Activated CD4-positive, alpha-beta memory T cell treated with anti-CD3 and anti-CD28 coated beads, Interleukin-2, amount 10 ng/mL, durations not matched to agents 7 days and 5 days (primary cell): ENCODE data around the gene TSPEAR. TPM values are rescaled to one million over a fixed set of nuclear protein-coding genes. Genes with fewer than 3 reads are reported as not detected.
A peak's percentile ranks its signal among the peaks of the same experiment; 100 is the strongest.
"Not testable (repeated sequence)": the region's sequence is repeated elsewhere in the genome, so short reads cannot be mapped to it uniquely, and the experiment has no call there.

Experiments
- CTCF ChIA-PET: fragments of 350-600 bp; sonication (Branson Sonifier 250); formaldehyde crosslinking; loops from one replicate; lab custom pipeline; 2021; ENCODE audit warnings: antibody characterized with exemption, inconsistent platforms; lab: Charles Lee
- POLR2A ChIA-PET: fragments of 350-600 bp; sonication (Branson Sonifier 250); formaldehyde crosslinking; loops from one replicate; lab custom pipeline; 2021; ENCODE audit warnings: antibody characterized with exemption; lab: Charles Lee
- DNase-seq: peaks from one replicate; pipeline ENCODE4 v3.0.0-alpha.2; 2020
- H3K27ac Mint-ChIP-seq: one replicate; pipeline ENCODE4 v1.8.0; 2021; ENCODE audit warnings: mild to moderate bottlenecking, mixed read lengths
- H3K27me3 Mint-ChIP-seq: one replicate; pipeline ENCODE4 v1.8.0; 2021; ENCODE audit warnings: mixed read lengths
- H3K36me3 Mint-ChIP-seq: one replicate; pipeline ENCODE4 v1.8.0; 2021; ENCODE audit warnings: low read depth, mixed read lengths
- H3K4me1 Mint-ChIP-seq: one replicate; pipeline ENCODE4 v1.8.0; 2021; ENCODE audit warnings: mixed read lengths
- H3K4me3 Mint-ChIP-seq: one replicate; pipeline ENCODE4 v1.8.0; 2021; ENCODE audit warnings: mild to moderate bottlenecking, mixed read lengths
- H3K9me3 Mint-ChIP-seq: one replicate; pipeline ENCODE4 v1.8.0; 2021; ENCODE audit warnings: mixed read lengths
- total RNA-seq, 2 experiments: library from RNA; stranded (reverse); gene quantifications; one replicate each; pipeline ENCODE4 v1.2.3, GENCODE V29; 2021

The TSPEAR gene
- total RNA-seq, 2 experiments from 2014 or later: not detected

GRCh38 chr21:44627181-44627822 is 84.1 kb downstream of the TSPEAR start:
- H3K27ac Mint-ChIP-seq, DNase-seq, CTCF ChIA-PET, POLR2A ChIA-PET, H3K4me3 Mint-ChIP-seq: not testable (repeated sequence)
- peaks cover 27% of the 10 kb centered on the region for H3K27me3 Mint-ChIP-seq
- peaks cover 14% of the 10 kb centered on the region for H3K4me1 Mint-ChIP-seq
- H3K9me3 Mint-ChIP-seq: peaks cover 51% of the 10 kb centered on the region
- peaks cover 47% of the 10 kb centered on the region for H3K36me3 Mint-ChIP-seq

DNA sequence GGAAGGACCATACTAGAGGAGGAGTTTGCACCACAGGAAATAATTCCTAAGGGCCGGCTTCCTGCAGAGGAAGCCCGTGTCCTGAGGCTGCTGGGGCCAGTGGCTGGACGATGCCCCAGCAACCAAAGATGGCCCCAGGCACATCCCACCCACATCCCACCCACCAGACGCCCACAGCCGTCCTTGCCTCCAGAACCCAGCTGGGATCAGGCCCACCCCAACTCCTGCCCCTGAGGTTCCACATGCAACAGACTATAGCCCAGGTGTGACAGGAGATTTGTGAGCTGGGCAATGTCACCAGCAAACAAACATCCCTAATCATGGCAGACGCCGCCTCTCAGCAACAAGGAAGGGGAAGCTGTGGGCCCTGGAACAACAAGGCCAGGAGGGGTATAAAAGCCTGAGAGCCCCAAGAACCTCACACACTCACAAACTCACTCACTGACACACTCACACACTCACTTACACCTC is 84.7 kb downstream of the TSPEAR start, which contains the start of gene KRTAP10-9:
Gene KRTAP10-9 (plus strand): TSS at position 421 of the 471 bp plus-strand sequence. CDS start 79 bp downstream, outside the sequence.
- H3K27me3 Mint-ChIP-seq: peaks cover 22% of the 10 kb centered on the region
- DNase-seq: no peak
- ChIA-PET CTCF (no interaction called here), POLR2A (no interaction called here)
- H3K9me3 Mint-ChIP-seq: peaks cover 48% of the 10 kb centered on the region
- peaks cover 14% of the 10 kb centered on the region for H3K4me1 Mint-ChIP-seq
- H3K27ac Mint-ChIP-seq: no peak within 1 kb of the TSS
- no peak within 1 kb of the TSS for H3K4me3 Mint-ChIP-seq
- H3K36me3 Mint-ChIP-seq: peaks cover 43% of the 10 kb centered on the region

DNA sequence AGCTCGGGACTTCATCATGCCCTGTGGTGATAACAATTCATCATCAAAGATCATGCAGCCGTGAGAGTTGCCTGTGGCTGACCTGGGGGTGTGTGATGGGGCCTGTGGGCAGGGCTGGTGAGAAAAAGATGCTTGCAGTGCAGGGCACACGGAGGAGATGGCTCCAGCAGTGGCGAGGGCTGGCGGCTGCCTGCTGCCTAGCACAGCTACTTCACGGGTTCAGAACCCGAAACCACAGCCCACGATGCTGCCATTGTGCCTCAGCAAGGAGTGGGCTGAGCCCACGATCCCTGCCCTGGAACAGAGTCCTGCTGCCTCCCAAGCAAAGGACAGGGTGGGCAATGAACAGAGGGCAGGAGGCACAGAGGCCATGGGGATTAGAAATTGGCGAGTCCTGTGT is 85.1 kb downstream of the TSPEAR start:
- peaks cover 20% of the 10 kb centered on the region for H3K27me3 Mint-ChIP-seq
- H3K36me3 Mint-ChIP-seq: peaks cover 40% of the 10 kb centered on the region
- H3K4me3 Mint-ChIP-seq: no peak overlapping the region
- peaks cover 14% of the 10 kb centered on the region for H3K4me1 Mint-ChIP-seq
- CTCF ChIA-PET: no interaction called here
- no peak overlapping the region for H3K27ac Mint-ChIP-seq
- H3K9me3 Mint-ChIP-seq: peaks cover 46% of the 10 kb centered on the region
- POLR2A ChIA-PET: no interaction called here
- no peak for DNase-seq

- Mint-ChIP-seq H3K27ac (no peak overlapping the region), H3K4me3 (no peak overlapping the region), H3K9me3 (peaks cover 44% of the 10 kb centered on the region), H3K27me3 (peaks cover 17% of the 10 kb centered on the region), H3K36me3 (peaks cover 37% of the 10 kb centered on the region), H3K4me1 (peaks cover 14% of the 10 kb centered on the region)
- POLR2A ChIA-PET: no interaction called here
- CTCF ChIA-PET: no interaction called here
- no peak for DNase-seq
Measured at GRCh38 chr21:44625756-44626155, 85.6 kb downstream of the TSPEAR start.

GRCh38 chr21:44623575-44623974 is 87.8 kb downstream of the TSPEAR start:
- ChIA-PET POLR2A (no interaction called here), CTCF (no interaction called here)
- Mint-ChIP-seq H3K36me3 (peaks cover 49% of the 10 kb centered on the region), H3K27ac (no peak overlapping the region), H3K4me1 (peaks cover 21% of the 10 kb centered on the region), H3K9me3 (peaks cover 51% of the 10 kb centered on the region), H3K4me3 (no peak overlapping the region), H3K27me3 (peaks cover 17% of the 10 kb centered on the region)
- no peak for DNase-seq

- ChIA-PET CTCF (interaction anchor here (1.2 to 1.5 kb wide), 3 partner anchors 38 to 123 kb away, joined by 5 to 6 read pairs (median 5); partner anchors contain the start of gene KRTAP12-3), POLR2A (interaction anchor here (1.4 to 2.0 kb wide), 6 partner anchors 10 to 72 kb away, joined by 4 to 18 read pairs (median 7); partner anchors contain the start of genes KRTAP12-3 and KRTAP12-4)
- H3K9me3 Mint-ChIP-seq: peaks cover 50% of the 10 kb centered on the region
- peaks cover 53% of the 10 kb centered on the region for H3K36me3 Mint-ChIP-seq
- H3K27me3 Mint-ChIP-seq: peaks cover 15% of the 10 kb centered on the region
- H3K4me3 Mint-ChIP-seq: no peak overlapping the region
- H3K4me1 Mint-ChIP-seq: peaks cover 33% of the 10 kb centered on the region
- no peak for DNase-seq
- no peak overlapping the region for H3K27ac Mint-ChIP-seq
Measured at GRCh38 chr21:44619886-44620285, 91.5 kb downstream of the TSPEAR start.

- Mint-ChIP-seq H3K4me3 (peak overlapping the region; percentile 42), H3K36me3 (peaks cover 45% of the 10 kb centered on the region), H3K9me3 (peaks cover 41% of the 10 kb centered on the region), H3K27me3 (peaks cover 6% of the 10 kb centered on the region), H3K4me1 (peaks cover 33% of the 10 kb centered on the region), H3K27ac (peak overlapping the region; percentile 73)
- CTCF ChIA-PET: interaction anchor here (0.8 to 1.5 kb wide), 6 partner anchors 23 to 182 kb away, joined by 3 to 6 read pairs (median 4); partner anchors contain the start of gene KRTAP12-3
- POLR2A ChIA-PET: interaction anchor here (0.7 to 2.0 kb wide), 9 partner anchors 9 to 71 kb away, joined by 3 to 18 read pairs (median 4); partner anchors contain the start of genes KRTAP12-3 and KRTAP12-4
- peak; percentile 71 for DNase-seq
Measured at GRCh38 chr21:44618909-44619308, 92.5 kb downstream of the TSPEAR start.

DNA sequence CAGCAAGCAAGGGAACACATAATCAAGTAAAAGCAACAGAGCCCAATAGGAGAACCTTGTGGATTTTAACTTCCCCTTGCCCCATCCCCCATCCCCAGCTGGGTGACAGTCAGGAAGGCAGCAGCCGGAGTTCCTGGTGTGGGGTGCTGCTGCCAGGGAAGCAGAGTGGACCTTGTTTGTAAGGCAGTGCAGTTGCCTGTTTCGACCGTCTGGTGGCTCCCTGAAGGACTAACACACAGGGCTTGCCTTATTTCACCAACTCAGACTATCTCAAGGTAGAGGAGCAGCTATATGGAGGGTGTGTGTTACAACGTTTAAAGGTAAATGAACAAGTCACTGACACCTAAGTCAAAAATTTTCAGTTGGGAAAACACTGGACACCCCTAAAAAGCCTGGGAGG is 92.9 kb downstream of the TSPEAR start:
- POLR2A ChIA-PET: interaction anchor here (0.7 to 2.0 kb wide), 9 partner anchors 9 to 71 kb away, joined by 3 to 18 read pairs (median 4); partner anchors contain the start of genes KRTAP12-3 and KRTAP12-4
- H3K4me1 Mint-ChIP-seq: peaks cover 33% of the 10 kb centered on the region

GRCh38 chr21:44617071-44617501 is 94.3 kb downstream of the TSPEAR start:
- POLR2A ChIA-PET: interaction anchor here (1.4 kb wide), 1 partner anchor 41 kb away, joined by 3 read pairs; the partner anchor contains the start of gene KRTAP12-3
- CTCF ChIA-PET: no interaction called here
- H3K4me3 Mint-ChIP-seq: no peak overlapping the region
- H3K9me3 Mint-ChIP-seq: peaks cover 31% of the 10 kb centered on the region
- no peaks in the 10 kb centered on the region for H3K27me3 Mint-ChIP-seq
- H3K36me3 Mint-ChIP-seq: peaks cover 30% of the 10 kb centered on the region
- H3K27ac Mint-ChIP-seq: no peak overlapping the region
- peaks cover 33% of the 10 kb centered on the region for H3K4me1 Mint-ChIP-seq
- DNase-seq: no peak

More for the DNA sequence above, 92.9 kb downstream of the TSPEAR start:
- Mint-ChIP-seq H3K9me3 (peaks cover 37% of the 10 kb centered on the region), H3K36me3 (peaks cover 41% of the 10 kb centered on the region), H3K27ac (peak overlapping the region; percentile 73), H3K4me3 (peak overlapping the region; percentile 42), H3K27me3 (peaks cover 4% of the 10 kb centered on the region)
- CTCF ChIA-PET: interaction anchor here (0.8 to 1.5 kb wide), 6 partner anchors 23 to 182 kb away, joined by 3 to 6 read pairs (median 4); partner anchors contain the start of gene KRTAP12-3
- no peak for DNase-seq

GRCh38 chr21:44616591-44616926 is 94.8 kb downstream of the TSPEAR start:
- CTCF ChIA-PET: no interaction called here
- Mint-ChIP-seq H3K36me3 (peaks cover 30% of the 10 kb centered on the region), H3K4me1 (peaks cover 33% of the 10 kb centered on the region), H3K27ac (no peak overlapping the region), H3K9me3 (peaks cover 30% of the 10 kb centered on the region), H3K27me3 (no peaks in the 10 kb centered on the region), H3K4me3 (no peak overlapping the region)
- POLR2A ChIA-PET: interaction anchor here (1.4 kb wide), 1 partner anchor 41 kb away, joined by 3 read pairs; the partner anchor contains the start of gene KRTAP12-3
- DNase-seq: no peak

DNA sequence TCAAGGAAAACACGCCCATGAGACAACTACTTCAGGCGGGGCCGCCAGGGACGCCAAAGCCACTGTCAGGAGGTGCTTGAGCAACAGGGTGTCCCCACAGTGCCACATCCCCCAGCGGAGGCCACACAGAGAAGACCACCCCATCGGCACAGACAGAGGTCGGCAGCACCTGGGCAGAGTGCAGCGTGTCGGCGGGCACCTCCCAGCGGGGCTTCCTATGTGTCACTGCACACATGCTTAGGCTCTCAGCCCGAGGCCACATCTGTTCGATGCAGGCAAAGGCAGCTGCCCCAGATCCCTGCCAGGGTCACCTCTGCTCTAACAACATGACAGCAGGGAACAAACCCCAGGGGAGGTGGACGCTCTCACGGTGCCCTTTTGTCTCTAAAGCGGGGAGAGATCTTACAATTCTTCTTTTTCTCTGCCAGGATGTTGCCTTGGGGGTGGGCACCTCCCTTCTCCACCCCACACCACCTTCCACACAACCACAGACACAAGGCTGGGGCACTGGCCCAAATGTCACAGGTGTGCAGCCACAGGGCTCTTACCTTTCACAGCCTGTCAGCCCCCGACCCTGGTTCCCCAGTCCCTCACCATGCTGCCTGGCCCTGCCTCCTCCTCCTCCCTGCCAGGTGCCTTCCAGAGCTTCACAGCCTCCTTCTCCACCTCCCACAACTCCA is 95.3 kb downstream of the TSPEAR start:
- Mint-ChIP-seq H3K4me3 (no peak overlapping the region), H3K4me1 (peaks cover 33% of the 10 kb centered on the region), H3K36me3 (peaks cover 30% of the 10 kb centered on the region), H3K27me3 (no peaks in the 10 kb centered on the region), H3K27ac (no peak overlapping the region), H3K9me3 (peaks cover 35% of the 10 kb centered on the region)
- ChIA-PET POLR2A (interaction anchor here (1.4 kb wide), 1 partner anchor 42 kb away, joined by 3 read pairs; the partner anchor contains the start of gene KRTAP12-3), CTCF (no interaction called here)
- no peak for DNase-seq

GRCh38 chr21:44615466-44615865 is 95.9 kb downstream of the TSPEAR start:
- no peak for DNase-seq
- peaks cover 30% of the 10 kb centered on the region for H3K36me3 Mint-ChIP-seq
- no peak overlapping the region for H3K4me3 Mint-ChIP-seq
- POLR2A ChIA-PET: no interaction called here
- no peak overlapping the region for H3K27ac Mint-ChIP-seq
- H3K4me1 Mint-ChIP-seq: peaks cover 30% of the 10 kb centered on the region
- H3K9me3 Mint-ChIP-seq: peaks cover 34% of the 10 kb centered on the region
- H3K27me3 Mint-ChIP-seq: no peaks in the 10 kb centered on the region
- CTCF ChIA-PET: interaction anchor here (0.5 to 0.6 kb wide), 2 partner anchors 103 to 344 kb away, joined by 3 to 10 read pairs; no protein-coding TSS in a partner anchor
